Suprapubic skin (tissue), 4 donors: ENCODE results near the gene NUP62.
"Not testable (repeated sequence)": the region's sequence is repeated elsewhere in the genome, so short reads cannot be mapped to it uniquely, and the experiment has no call there.

Source experiments
- CTCF ChIP-seq, 2 donors: fragments of 200-600 bp in 1 of 2; fragments of 450-650 bp in 1 of 2; sonication (generic) in 1 of 2; IDR thresholded peaks; one replicate each; pipeline ENCODE4 v1.5.1; 2016 to 2019; ENCODE audit warnings: antibody characterized with exemption in 2 of 2, mild to moderate bottlenecking in 1 of 2, moderate library complexity in 1 of 2
- EP300 ChIP-seq: sonication (generic); formaldehyde crosslinking; IDR thresholded peaks from one replicate; pipeline ENCODE4 v1.6.1; 2017; ENCODE audit warnings: antibody characterized with exemption
- POLR2AphosphoS5 ChIP-seq, 3 donors: sonication (generic); formaldehyde crosslinking; IDR thresholded peaks; one replicate each; pipeline ENCODE4 v1.6.1; 2017; ENCODE audit warnings: antibody characterized with exemption in 3 of 3

GRCh38 chr19:49958596-49958995 lies 29.3 kb upstream of the NUP62 start:
- TF ChIP-seq EP300; CTCF (IDR thresholded peaks at IDR 0.05); POLR2AphosphoS5 (IDR thresholded peaks at IDR 0.05): not testable (repeated sequence)
